HL-60 (cell line): Measurements from ENCODE around the gene TPM1.

Experiments
- POLR2AphosphoS5 ChIP-seq: IDR thresholded peaks from 2 replicates; pipeline ENCODE4 v1.6.1; 2012; ENCODE audit warnings: low read depth
- REST ChIP-seq: IDR thresholded peaks from 2 replicates; pipeline ENCODE4 v1.6.1; 2012; ENCODE audit warnings: low read depth; ENCODE audit not compliant: insufficient replicate concordance
- TF ChIP-seq, protein P1 (sequence below): IDR thresholded peaks from one replicate; pipeline ENCODE4 v1.5.1; 2011; ENCODE audit warnings: low read length, control low read depth, inconsistent platforms; ENCODE audit not compliant: insufficient read depth

DNA sequence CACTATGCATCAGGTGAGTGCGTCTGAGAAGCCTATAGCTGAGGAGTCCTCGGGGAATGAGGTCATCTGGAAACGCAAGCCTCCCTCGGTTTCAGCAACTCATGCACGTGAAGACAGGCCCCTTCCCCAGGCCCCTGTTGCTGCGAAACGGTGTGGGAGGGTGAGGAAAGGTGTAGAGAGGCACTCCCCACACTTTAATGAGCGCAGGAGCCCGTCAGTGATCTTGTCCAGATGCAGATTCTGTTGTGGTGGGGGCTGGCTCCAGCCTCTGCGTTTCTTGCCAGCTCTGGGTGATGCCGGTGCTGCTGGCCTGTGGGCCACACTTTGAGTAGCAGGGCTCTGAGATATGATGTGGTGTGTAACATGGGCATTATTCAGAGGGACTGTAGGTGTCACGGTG is 40.5 kb downstream of the TPM1 start:
- TF ChIP-seq, protein P1, sequence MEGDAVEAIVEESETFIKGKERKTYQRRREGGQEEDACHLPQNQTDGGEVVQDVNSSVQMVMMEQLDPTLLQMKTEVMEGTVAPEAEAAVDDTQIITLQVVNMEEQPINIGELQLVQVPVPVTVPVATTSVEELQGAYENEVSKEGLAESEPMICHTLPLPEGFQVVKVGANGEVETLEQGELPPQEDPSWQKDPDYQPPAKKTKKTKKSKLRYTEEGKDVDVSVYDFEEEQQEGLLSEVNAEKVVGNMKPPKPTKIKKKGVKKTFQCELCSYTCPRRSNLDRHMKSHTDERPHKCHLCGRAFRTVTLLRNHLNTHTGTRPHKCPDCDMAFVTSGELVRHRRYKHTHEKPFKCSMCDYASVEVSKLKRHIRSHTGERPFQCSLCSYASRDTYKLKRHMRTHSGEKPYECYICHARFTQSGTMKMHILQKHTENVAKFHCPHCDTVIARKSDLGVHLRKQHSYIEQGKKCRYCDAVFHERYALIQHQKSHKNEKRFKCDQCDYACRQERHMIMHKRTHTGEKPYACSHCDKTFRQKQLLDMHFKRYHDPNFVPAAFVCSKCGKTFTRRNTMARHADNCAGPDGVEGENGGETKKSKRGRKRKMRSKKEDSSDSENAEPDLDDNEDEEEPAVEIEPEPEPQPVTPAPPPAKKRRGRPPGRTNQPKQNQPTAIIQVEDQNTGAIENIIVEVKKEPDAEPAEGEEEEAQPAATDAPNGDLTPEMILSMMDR: no peak
- TF ChIP-seq REST (no peak), POLR2AphosphoS5 (no peak)
